22Rv1 (cell line): ENCODE measurements around the gene TACR3.

Source experiments
- ZFX ChIP-seq: fragments of 450-650 bp; IDR thresholded peaks from 2 replicates; pipeline ENCODE4 v1.6.1; 2017; ENCODE audit warnings: antibody characterized with exemption, borderline replicate concordance
- TF ChIP-seq, protein P1 (sequence below): fragments of 450-650 bp; IDR thresholded peaks from 2 replicates; pipeline ENCODE4 v1.5.1; 2017; ENCODE audit warnings: mild to moderate bottlenecking

DNA sequence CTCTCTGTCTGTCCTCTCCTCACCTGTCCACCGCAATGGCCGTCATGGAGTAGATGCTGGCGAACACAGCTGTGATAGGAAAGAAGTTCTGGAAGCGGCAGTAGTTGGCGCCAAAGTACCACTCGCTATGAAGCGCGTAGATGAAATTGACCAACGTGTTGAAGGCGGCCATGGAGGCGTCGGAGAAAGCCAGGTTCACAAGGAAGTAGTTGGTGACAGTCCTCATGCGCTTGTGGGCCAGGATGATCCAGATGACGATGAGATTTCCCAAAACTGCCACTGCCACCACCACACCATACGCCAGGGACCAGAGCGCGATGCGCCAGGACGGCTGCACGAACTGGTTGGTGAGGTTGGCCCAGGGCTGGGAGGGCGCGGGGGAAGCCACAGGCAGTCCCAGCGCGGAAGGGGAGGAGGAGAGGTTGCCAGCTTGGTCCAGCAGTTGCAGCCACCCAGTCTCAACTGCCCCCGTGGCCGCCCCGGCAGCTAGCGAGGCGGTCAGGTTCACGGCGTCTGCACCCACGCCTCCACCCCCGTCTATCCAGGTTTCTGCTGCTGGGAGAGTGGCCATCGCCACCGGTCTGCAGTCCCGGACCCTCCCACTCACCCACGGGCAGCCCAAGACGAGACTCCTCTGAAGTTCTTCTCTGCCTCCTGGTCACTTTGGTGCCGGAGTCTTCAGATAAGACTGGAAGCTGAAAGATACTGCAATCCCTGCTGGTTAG is 518 bp downstream of the TACR3 start:
- TF ChIP-seq, protein P1, sequence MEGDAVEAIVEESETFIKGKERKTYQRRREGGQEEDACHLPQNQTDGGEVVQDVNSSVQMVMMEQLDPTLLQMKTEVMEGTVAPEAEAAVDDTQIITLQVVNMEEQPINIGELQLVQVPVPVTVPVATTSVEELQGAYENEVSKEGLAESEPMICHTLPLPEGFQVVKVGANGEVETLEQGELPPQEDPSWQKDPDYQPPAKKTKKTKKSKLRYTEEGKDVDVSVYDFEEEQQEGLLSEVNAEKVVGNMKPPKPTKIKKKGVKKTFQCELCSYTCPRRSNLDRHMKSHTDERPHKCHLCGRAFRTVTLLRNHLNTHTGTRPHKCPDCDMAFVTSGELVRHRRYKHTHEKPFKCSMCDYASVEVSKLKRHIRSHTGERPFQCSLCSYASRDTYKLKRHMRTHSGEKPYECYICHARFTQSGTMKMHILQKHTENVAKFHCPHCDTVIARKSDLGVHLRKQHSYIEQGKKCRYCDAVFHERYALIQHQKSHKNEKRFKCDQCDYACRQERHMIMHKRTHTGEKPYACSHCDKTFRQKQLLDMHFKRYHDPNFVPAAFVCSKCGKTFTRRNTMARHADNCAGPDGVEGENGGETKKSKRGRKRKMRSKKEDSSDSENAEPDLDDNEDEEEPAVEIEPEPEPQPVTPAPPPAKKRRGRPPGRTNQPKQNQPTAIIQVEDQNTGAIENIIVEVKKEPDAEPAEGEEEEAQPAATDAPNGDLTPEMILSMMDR, result no peak
- no peak for TF ChIP-seq ZFX
